ENCODE results near the gene TAF10.

DNA sequence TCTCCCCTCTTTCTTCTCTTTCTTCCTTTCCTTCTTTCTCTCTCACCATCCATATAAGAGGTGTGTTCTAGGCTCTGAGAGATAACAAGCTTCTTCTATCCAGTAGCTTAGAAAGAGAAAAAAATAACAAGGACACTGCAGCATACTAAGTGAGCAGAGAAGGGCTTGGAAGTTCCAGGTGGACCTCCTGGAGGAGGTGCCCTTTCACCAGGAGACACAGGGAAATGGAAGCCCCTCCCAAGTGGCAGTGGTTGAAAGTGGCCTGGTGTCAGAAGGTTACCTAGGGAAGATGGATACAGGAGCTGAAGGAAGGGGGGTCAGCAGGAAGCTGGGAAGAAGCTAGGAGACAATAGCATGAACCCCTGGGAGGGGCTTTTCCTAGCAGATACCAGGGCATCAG lies 38.1 kb upstream of the TAF10 start:
- TF ChIP-seq, protein P1, sequence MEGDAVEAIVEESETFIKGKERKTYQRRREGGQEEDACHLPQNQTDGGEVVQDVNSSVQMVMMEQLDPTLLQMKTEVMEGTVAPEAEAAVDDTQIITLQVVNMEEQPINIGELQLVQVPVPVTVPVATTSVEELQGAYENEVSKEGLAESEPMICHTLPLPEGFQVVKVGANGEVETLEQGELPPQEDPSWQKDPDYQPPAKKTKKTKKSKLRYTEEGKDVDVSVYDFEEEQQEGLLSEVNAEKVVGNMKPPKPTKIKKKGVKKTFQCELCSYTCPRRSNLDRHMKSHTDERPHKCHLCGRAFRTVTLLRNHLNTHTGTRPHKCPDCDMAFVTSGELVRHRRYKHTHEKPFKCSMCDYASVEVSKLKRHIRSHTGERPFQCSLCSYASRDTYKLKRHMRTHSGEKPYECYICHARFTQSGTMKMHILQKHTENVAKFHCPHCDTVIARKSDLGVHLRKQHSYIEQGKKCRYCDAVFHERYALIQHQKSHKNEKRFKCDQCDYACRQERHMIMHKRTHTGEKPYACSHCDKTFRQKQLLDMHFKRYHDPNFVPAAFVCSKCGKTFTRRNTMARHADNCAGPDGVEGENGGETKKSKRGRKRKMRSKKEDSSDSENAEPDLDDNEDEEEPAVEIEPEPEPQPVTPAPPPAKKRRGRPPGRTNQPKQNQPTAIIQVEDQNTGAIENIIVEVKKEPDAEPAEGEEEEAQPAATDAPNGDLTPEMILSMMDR (IDR thresholded peaks at IDR 0.05; ENCODE audit: low read length): no peak
- TF ChIP-seq EZH2 (optimal IDR thresholded peaks at IDR 0.05; ENCODE audit: low read depth, low read length) (no peak), EZH2phosphoT487 (IDR thresholded peaks at IDR 0.05; ENCODE audit: low read length) (no peak)
